Prostate gland (tissue), 2 donors: ENCODE results near the gene YEATS4. TPM values are rescaled to one million over a fixed set of nuclear protein-coding genes. Genes with fewer than 3 reads are reported as not detected.

ENCODE experiments used
- DNase-seq: peaks from one replicate; pipeline ENCODE4 v3.0.0-alpha.2; 2019; ENCODE audit warnings: low spot score
- H3K27ac ChIP-seq, 2 donors: fragments of 200-600 bp; sonication (generic); 2 replicates each; pipeline ENCODE4 v1.5.1; 2017 to 2019
- H3K27me3 ChIP-seq: fragments of 200-600 bp; sonication (generic); replicated peaks from 2 replicates; pipeline ENCODE4 v1.5.1; 2019; ENCODE audit not compliant: insufficient read depth
- H3K36me3 ChIP-seq, 2 donors: fragments of 200-600 bp; sonication (generic); 1 replicate in 1 of 2; 2 replicates in 1 of 2; pipeline versions ENCODE4 v1.5.1 to v1.8.1; 2017 to 2019
- H3K4me1 ChIP-seq: fragments of 200-600 bp; sonication (generic); replicated peaks from 2 replicates; pipeline ENCODE4 v1.5.1; 2019
- H3K4me3 ChIP-seq, 2 donors: fragments of 200-600 bp; sonication (generic); 2 replicates each; pipeline ENCODE4 v1.5.1; 2017 to 2019
- H3K9me3 ChIP-seq: fragments of 200-600 bp; sonication (generic); 2 replicates; pipeline ENCODE4 v1.5.1; 2017
- POLR2A ChIP-seq: fragments of 450-650 bp; IDR thresholded peaks from one replicate; pipeline ENCODE4 v1.6.1; 2016; ENCODE audit warnings: antibody characterized with exemption, mild to moderate bottlenecking
- POLR2AphosphoS5 ChIP-seq: sonication (generic); formaldehyde crosslinking; IDR thresholded peaks from one replicate; pipeline ENCODE4 v1.6.1; 2017; ENCODE audit warnings: antibody characterized with exemption
- WGBS: methylation state at CpG from one replicate; pipeline ENCODE4 v1.1.5; 2018; 5-methylcytosine and 5-hydroxymethylcytosine counted together
- intact Hi-C: fragments of 100-400 bp; cut with DNase I; formaldehyde crosslinking; loops from one replicate; pipeline ENCODE4 v1.14.2; 2022
- total RNA-seq, 2 donors: library from RNA; depleted of rRNA; stranded (reverse); fragments of >200 nt; gene quantifications; one replicate each; pipeline ENCODE4 v1.1.0, GENCODE V29; 2016
- TF ChIP-seq, protein P1 (sequence below), 4 experiments: fragments of 200-600 bp in 2 of 4; fragments of 450-650 bp in 2 of 4; sonication (generic) in 2 of 4; IDR thresholded peaks; 1 replicate in 3 of 4; 2 replicates in 1 of 4; pipeline ENCODE4 v1.5.1; 2016 to 2019; ENCODE audit warnings: antibody characterized with exemption in 4 of 4, mild to moderate bottlenecking in 2 of 4, moderate library complexity in 2 of 4

YEATS4 gene
- total RNA-seq, 2 donors from 2014 or later: 29.0 to 57.4 TPM

DNA sequence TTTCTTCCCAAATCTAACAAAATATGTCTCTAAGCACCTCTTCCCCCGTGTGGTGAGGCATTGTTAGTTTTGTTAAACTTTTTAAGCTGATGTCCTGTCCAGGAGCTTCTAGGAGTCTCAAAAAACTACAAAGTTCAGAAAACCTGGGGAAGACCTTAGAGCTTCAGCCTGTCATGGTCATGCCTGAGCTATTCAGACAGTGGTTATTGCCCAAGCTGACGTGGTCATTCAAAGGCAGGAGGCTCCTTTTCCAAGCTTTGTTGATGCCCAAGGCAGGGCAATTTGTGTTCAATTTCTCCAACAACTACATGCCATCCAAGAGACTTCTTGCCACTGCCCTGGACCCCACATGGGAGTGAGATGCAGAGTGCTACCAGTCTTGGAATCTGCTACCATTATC, 17.1 kb upstream of the YEATS4 start:
- H3K27me3 ChIP-seq: no peaks in the 10 kb centered on the region
- no peak overlapping the region for H3K27ac ChIP-seq
- no peaks in the 10 kb centered on the region for H3K4me1 ChIP-seq
- H3K9me3 ChIP-seq: no peaks in the 10 kb centered on the region
- 63% methylated on average over 2 of the region's 2 CpGs for WGBS
- no peak overlapping the region for H3K4me3 ChIP-seq
- no peaks in the 10 kb centered on the region for H3K36me3 ChIP-seq
- intact Hi-C loops: no loop called here
- no peak for DNase-seq
- TF ChIP-seq POLR2AphosphoS5 (no peak), POLR2A (no peak)
- TF ChIP-seq, protein P1, sequence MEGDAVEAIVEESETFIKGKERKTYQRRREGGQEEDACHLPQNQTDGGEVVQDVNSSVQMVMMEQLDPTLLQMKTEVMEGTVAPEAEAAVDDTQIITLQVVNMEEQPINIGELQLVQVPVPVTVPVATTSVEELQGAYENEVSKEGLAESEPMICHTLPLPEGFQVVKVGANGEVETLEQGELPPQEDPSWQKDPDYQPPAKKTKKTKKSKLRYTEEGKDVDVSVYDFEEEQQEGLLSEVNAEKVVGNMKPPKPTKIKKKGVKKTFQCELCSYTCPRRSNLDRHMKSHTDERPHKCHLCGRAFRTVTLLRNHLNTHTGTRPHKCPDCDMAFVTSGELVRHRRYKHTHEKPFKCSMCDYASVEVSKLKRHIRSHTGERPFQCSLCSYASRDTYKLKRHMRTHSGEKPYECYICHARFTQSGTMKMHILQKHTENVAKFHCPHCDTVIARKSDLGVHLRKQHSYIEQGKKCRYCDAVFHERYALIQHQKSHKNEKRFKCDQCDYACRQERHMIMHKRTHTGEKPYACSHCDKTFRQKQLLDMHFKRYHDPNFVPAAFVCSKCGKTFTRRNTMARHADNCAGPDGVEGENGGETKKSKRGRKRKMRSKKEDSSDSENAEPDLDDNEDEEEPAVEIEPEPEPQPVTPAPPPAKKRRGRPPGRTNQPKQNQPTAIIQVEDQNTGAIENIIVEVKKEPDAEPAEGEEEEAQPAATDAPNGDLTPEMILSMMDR (IDR thresholded peaks at IDR 0.05): no peak

DNA sequence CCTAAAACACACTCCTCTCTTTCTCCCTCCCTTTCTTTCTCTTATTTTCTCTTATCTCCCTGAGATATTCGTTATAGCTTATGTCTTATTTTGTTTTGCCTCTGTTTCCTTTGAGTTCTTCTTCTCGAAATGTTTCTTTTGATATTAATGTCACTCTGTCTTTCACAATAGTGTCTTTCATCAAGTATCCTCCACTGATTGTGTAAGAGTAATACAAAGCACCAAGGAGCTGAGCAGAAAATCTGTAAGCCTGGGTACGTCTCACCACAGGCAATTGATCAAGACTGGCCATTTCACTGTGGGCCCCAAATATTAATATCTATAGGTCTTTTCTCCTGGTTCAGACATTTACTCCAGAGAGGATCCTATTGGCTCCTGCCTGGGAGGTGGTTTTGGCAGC, 16.2 kb upstream of the YEATS4 start:
- Histone ChIP-seq H3K27ac (no peak overlapping the region), H3K4me1 (no peaks in the 10 kb centered on the region), H3K9me3 (no peaks in the 10 kb centered on the region), H3K4me3 (no peak overlapping the region), H3K36me3 (no peaks in the 10 kb centered on the region), H3K27me3 (no peaks in the 10 kb centered on the region)
- no peak for TF ChIP-seq POLR2AphosphoS5
- TF ChIP-seq, protein P1 (IDR thresholded peaks at IDR 0.05): no peak
- TF ChIP-seq POLR2A: no peak
- intact Hi-C loops: no loop called here
- 66% methylated on average over 3 of the region's 3 CpGs for WGBS
- no peak for DNase-seq

DNA sequence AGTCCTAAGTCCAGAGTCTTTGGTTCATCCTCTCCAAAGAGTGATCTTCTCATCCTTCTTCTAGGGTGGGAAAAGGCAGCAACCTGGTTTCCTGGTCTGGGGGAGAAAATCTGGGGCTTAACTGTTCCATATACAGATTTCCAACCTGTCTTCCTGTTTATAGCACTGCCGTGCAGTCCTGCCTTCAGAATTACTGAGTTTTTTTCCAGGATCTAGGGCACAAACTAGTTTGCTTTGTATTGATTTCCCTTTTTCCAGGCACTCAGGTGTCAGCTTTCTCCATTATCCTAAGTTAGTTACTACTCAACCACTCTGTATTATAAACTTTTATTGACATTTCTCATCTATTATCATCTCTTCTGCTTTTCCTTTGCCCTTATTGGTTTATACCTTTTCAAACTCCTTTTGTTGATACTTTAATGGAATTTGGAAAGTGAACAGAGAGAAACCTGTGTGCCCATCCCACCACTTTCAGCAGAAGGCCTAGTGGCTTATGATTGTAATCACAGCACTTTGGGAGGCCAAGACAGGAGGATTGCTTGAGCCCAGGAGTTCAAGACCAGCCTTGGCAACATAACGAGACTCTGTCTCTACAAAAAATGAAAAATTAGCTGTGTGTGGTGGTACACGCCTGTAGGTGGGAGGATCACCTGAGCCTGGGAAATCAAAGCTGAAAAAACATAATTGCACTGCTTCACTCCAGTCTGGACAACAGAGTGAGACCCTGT, 15.5 kb upstream of the YEATS4 start:
- Histone ChIP-seq H3K27ac (no peak overlapping the region), H3K4me3 (no peak overlapping the region), H3K27me3 (no peaks in the 10 kb centered on the region), H3K36me3 (no peaks in the 10 kb centered on the region), H3K9me3 (no peaks in the 10 kb centered on the region), H3K4me1 (no peaks in the 10 kb centered on the region)
- DNase-seq: no peak
- intact Hi-C loops: no loop called here
- 41% methylated on average over 3 of the region's 3 CpGs for WGBS
- TF ChIP-seq POLR2A (no peak), POLR2AphosphoS5 (no peak)
- TF ChIP-seq, protein P1 (IDR thresholded peaks at IDR 0.05): no peak

DNA sequence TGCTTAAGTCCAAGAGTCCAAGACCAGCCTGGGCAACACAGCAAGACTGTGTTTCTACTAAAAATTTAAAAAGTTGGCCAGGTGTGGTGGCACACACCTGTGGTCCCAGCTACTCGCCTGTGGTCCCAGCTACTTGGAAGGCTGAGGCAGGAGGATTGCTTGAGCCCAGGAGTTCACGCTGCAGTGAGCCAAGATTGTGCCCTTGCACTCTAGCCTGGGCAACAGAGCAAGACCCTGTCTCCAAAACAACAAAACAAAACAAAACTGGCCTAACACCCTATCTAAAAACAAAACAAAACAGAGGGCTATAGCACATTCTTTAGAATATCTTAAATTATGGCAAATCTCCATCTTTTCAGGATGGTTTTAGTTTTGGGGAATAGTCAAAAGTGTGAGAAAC, 14.5 kb upstream of the YEATS4 start:
- H3K9me3 ChIP-seq: no peaks in the 10 kb centered on the region
- no peak for DNase-seq
- H3K27ac ChIP-seq: no peak overlapping the region
- intact Hi-C loops: no loop called here
- WGBS: 95% methylated on average over 2 of the region's 2 CpGs
- H3K4me1 ChIP-seq: no peaks in the 10 kb centered on the region
- TF ChIP-seq POLR2A: no peak
- TF ChIP-seq POLR2AphosphoS5: no peak
- TF ChIP-seq, protein P1 (IDR thresholded peaks at IDR 0.05): no peak
- H3K36me3 ChIP-seq: no peaks in the 10 kb centered on the region
- no peak overlapping the region for H3K4me3 ChIP-seq
- H3K27me3 ChIP-seq: no peaks in the 10 kb centered on the region

DNA sequence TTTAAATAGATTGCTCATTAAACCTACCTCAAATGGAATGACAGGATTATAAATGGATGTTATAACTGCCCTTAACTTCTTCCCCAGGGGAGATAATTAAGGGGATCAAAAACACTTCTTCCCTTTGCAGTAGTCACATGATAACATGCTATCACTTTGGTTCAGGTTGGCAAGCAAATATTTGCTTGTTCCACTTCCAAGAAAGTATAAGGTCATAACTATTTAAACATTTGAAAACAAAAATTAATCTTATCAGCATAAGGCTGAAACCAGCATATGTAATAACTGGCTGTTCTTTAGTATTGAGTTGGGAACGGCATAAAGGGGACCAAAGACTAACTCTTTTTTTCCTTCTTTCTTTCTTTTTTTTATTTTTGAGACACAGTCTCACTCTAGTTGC, 13.8 kb upstream of the YEATS4 start:
- Histone ChIP-seq H3K36me3 (no peaks in the 10 kb centered on the region), H3K27me3 (no peaks in the 10 kb centered on the region), H3K4me3 (no peak overlapping the region), H3K9me3 (no peaks in the 10 kb centered on the region), H3K27ac (peak overlapping the region in 1 of 2 donors; percentile 49), H3K4me1 (no peaks in the 10 kb centered on the region)
- peak; percentile 58 for TF ChIP-seq POLR2AphosphoS5
- TF ChIP-seq POLR2A: no peak
- intact Hi-C loops: no loop called here
- no peak for DNase-seq
- WGBS: 40% methylated on average over 1 of the region's 1 CpG
